ENCODE data around the gene PKD2L2. TPM values are rescaled to one million over a fixed set of nuclear protein-coding genes. Genes with fewer than 3 reads are reported as not detected.
A peak's percentile ranks its signal among the peaks of the same experiment; 100 is the strongest.

Gene PKD2L2
- total and polyA plus RNA-seq, 9 of the 15 experiments (the other 6 are each of a cell fraction or from before 2014, with no cell fraction given) = 0.08 to 0.25 (median 0.11) TPM; not detected in 5

DNA sequence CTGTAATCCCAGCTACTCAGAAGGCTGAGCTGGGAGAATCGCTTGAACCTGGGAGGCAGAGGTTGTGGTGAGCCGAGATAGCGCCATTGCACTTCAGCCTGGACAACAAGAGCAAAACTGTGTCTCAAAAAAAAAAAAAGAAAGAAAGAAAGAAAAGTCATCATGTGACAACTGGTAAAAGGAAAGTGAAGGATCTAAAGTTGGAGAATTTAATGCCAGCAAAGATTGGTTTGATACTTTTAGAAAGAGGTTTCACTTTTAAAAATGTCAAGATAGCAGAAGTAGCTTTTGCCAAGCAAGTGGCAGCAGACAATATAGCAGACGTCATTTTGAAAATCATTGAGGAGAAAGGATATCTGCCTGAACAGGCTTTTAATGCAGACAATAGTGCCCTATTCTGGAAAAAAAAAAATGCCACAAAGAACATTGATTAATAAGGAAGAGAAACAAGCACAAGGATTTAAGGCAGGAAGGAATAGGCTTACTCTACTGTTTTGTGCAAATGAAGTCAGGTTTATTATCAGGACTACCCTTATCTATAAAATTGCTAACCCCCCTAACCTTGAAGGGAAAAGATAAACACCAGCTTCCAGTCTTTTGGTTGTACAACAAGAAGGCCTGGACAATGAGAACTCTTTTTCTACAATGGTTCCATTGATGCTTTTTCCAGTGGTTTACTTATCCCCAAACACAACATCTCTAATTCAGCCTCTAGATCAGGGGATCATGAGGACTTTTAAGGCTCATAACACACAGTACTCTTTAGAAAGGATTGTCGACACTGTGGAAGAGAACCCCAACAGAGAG, 12.0 kb downstream of the PKD2L2 start:
- H3K9me3 ChIP-seq (replicated peaks; ENCODE audit: control insufficient read depth, insufficient read depth, low read depth, low read length) = no peaks in the 10 kb centered on the region
- peak overlapping the region; percentile 91 for H2AFZ ChIP-seq (ENCODE audit: low read depth, low read length)
- TF ChIP-seq ILK (tag; IDR thresholded peaks at IDR 0.05; ENCODE audit: borderline replicate concordance, low read depth) (no peak), ZNF197 (CRISPR knock-in tag; IDR thresholded peaks at IDR 0.05; ENCODE audit: low read depth) (0 out of 2 replicates have a peak, but pooled peaks have one; percentile 58), ZBTB40 (IDR thresholded peaks at IDR 0.05) (0 out of 2 replicates have a peak, but pooled peaks have one; percentile 45), ZBTB40 (CRISPR knock-in tag; IDR thresholded peaks at IDR 0.05) (no peak), ZNF146 (CRISPR knock-in tag; IDR thresholded peaks at IDR 0.05; ENCODE audit: unreplicated experiment) (no peak), ZNF707 (CRISPR knock-in tag; conservative IDR thresholded peaks at IDR 0.05) (no peak), NFXL1 (CRISPR knock-in tag; IDR thresholded peaks at IDR 0.05) (no peak), CHD2 (IDR thresholded peaks at IDR 0.05; ENCODE audit: low read depth, low read length) (no peak), CREB1 (IDR thresholded peaks at IDR 0.05) (no peak), CREB1 (CRISPR knock-in tag; IDR thresholded peaks at IDR 0.05) (no peak)

More for the DNA sequence above, 12.0 kb downstream of the PKD2L2 start:
- Histone ChIP-seq H3K4me3 (0 out of 2 replicates have a peak overlapping the region, but pooled peaks have one; percentile 7), H3K27ac (ENCODE audit: extremely low read depth, low read depth, low read length) (peak overlapping the region; percentile 43; the same call in 1 of the 3 replicates), H3K79me2 (ENCODE audit: control insufficient read depth, insufficient read depth, low read length) (no peaks in the 10 kb centered on the region), H3K4me1 (replicated peaks in 1 of 2; ENCODE audit: control insufficient read depth in 2 of 2, insufficient read depth in 2 of 2, low read length in 2 of 2) (peaks cover 0 to 12% of the 10 kb centered on the region in 2 experiments; a peak in 2 of 5 replicates), H3K9ac (ENCODE audit: insufficient read depth in 1 of 2, low read depth in 2 of 2, low read length in 2 of 2) (peak overlapping the region in 1 of 2 experiments; percentile 36; a peak in 1 of 4 replicates), H3K9me1 (ENCODE audit: control insufficient read depth, insufficient read depth, low read length) (no peaks in the 10 kb centered on the region), H3K27me3 (ENCODE audit: control insufficient read depth in 2 of 2, insufficient read depth in 2 of 2, low read length in 2 of 2) (no peaks in the 10 kb centered on the region), H4K20me1 (replicated peaks; ENCODE audit: control insufficient read depth, insufficient read depth, low read length) (no peaks in the 10 kb centered on the region), H3K4me2 (ENCODE audit: insufficient read depth, low read length) (peak overlapping the region; percentile 33), H3K36me3 (ENCODE audit: control insufficient read depth, insufficient read depth, low read length) (no peaks in the 10 kb centered on the region)
- in situ Hi-C loops (cut with MboI) (no loop called here), intact Hi-C loops (cut with micrococcal nuclease) (no loop called here)
- FAIRE-seq (peak; percentile 55), DNase-seq (ENCODE audit: extremely low read depth in 1 of 4, low spot score in 3 of 4) (peak in 1 of 4 experiments; percentile 47), ATAC-seq (peak; percentile 67)
- ChIA-PET POLR2A (interaction anchor here (1.7 to 1.8 kb wide), 3 partner anchors 9 to 12 kb away, joined by 5 to 10 read pairs (median 6); partner anchors contain the start of gene PKD2L2), CTCF (ENCODE audit: low intra/inter-chr PET ratio) (interaction anchor here (0.7 kb wide), 1 partner anchor 899 kb away, joined by 6 read pairs; no protein-coding TSS in a partner anchor)
- no TSS peak for BruUV-seq (replicated peaks)
- WGBS (ENCODE audit: insufficient coverage, low coverage, missing lambda C conversion rate) = 21% methylated on average over 5 of the region's 5 CpGs
